HG03378 (cell line): ENCODE measurements around the gene SCG5.

ENCODE experiments used
- ATAC-seq: cut with Tn5 transposase; IDR thresholded peaks from one replicate; pipeline ENCODE4 v1.9.1; 2021; ENCODE audit warnings: mild to moderate bottlenecking, moderate library complexity; ENCODE audit not compliant: unreplicated experiment

SCG5 gene

GRCh38 chr15:32690941-32691688 lies 49.6 kb downstream of the SCG5 start:
- no peak for ATAC-seq

- ATAC-seq, result no peak
These were observed 50.2 kb downstream of the SCG5 start for GRCh38 chr15:32691689-32692038.

- no peak for ATAC-seq
These were observed 50.8 kb downstream of the SCG5 start for GRCh38 chr15:32692286-32692685.

- ATAC-seq, result no peak
These were observed 52.9 kb downstream of the SCG5 start for GRCh38 chr15:32694222-32694983.

GRCh38 chr15:32698773-32699390 lies 57.4 kb downstream of the SCG5 start:
- no peak for ATAC-seq

GRCh38 chr15:32700501-32701150 lies 59.1 kb downstream of the SCG5 start:
- no peak for ATAC-seq

GRCh38 chr15:32701863-32702262 lies 60.4 kb downstream of the SCG5 start:
- no peak for ATAC-seq

- ATAC-seq, result no peak
These were observed 63.0 kb downstream of the SCG5 start for GRCh38 chr15:32704395-32704981.

- ATAC-seq, result no peak
These were observed 63.9 kb downstream of the SCG5 start for GRCh38 chr15:32705446-32705845.

GRCh38 chr15:32706704-32707103 lies 65.2 kb downstream of the SCG5 start:
- no peak for ATAC-seq

- ATAC-seq, result no peak
These were observed 65.9 kb downstream of the SCG5 start for GRCh38 chr15:32707436-32707835.

- no peak for ATAC-seq
These were observed 68.0 kb downstream of the SCG5 start for GRCh38 chr15:32709295-32710033.

- ATAC-seq, result peak; percentile 58
These were observed 73.8 kb downstream of the SCG5 start for GRCh38 chr15:32715276-32715675.

- ATAC-seq, result no peak
These were observed 74.9 kb downstream of the SCG5 start for GRCh38 chr15:32716216-32716914.

- no peak for ATAC-seq
These were observed 75.5 kb downstream of the SCG5 start for GRCh38 chr15:32716915-32717425.

- no peak for ATAC-seq
These were observed 76.1 kb downstream of the SCG5 start, which contains the start of gene GREM1 for GRCh38 chr15:32717426-32718226. TSS of gene GREM1 (plus strand) at chr15:32718004. CDS start at chr15:32730691, 12,687 bp downstream.

- ATAC-seq, result no peak
These were observed 76.8 kb downstream of the SCG5 start for GRCh38 chr15:32718227-32718820.
